Kidney (tissue), 14 donors: ENCODE measurements around the gene CHSY1. TPM values are rescaled to one million over a fixed set of nuclear protein-coding genes. Genes with fewer than 3 reads are reported as not detected.

ENCODE experiments used
- DNase-seq, 5 donors: peaks; one replicate each; pipeline ENCODE4 v3.0.0-alpha.2; 2013 to 2020
- FAIRE-seq: peaks from 2 replicates; lab custom pipeline; 2012; peaks lifted over from hg19 to GRCh38; lab: Jason Lieb, UNC
- H3K27ac ChIP-seq, 2 donors: one replicate each; pipeline ENCODE4 v1.7.0; 2013; ENCODE audit warnings: low read depth in 2 of 2, low read length in 2 of 2, inconsistent platforms in 1 of 2
- H3K27me3 ChIP-seq: one replicate; pipeline ENCODE4 v1.7.1; 2013; ENCODE audit warnings: low read length, inconsistent platforms; ENCODE audit not compliant: control insufficient read depth, insufficient read depth
- H3K36me3 ChIP-seq, 3 donors: one replicate each; pipeline versions ENCODE4 v1.7.0 to v1.7.1; 2013; ENCODE audit warnings: low read length in 3 of 3, control low read depth in 1 of 3, inconsistent platforms in 1 of 3; ENCODE audit not compliant: insufficient read depth in 3 of 3, control insufficient read depth in 2 of 3
- H3K4me1 ChIP-seq, 3 donors: one replicate each; pipeline versions ENCODE4 v1.7.0 to v1.7.1; 2013; ENCODE audit warnings: low read length in 3 of 3, inconsistent platforms in 1 of 3, low read depth in 1 of 3; ENCODE audit not compliant: control insufficient read depth in 2 of 3, insufficient read depth in 2 of 3
- H3K4me3 ChIP-seq, 3 donors: one replicate each; pipeline versions ENCODE4 v1.7.0 to v1.8.1; 2013; ENCODE audit warnings: low read length in 3 of 3, control low read depth in 1 of 3, inconsistent platforms in 1 of 3
- H3K9ac ChIP-seq, 3 donors: one replicate each; pipeline versions ENCODE4 v1.7.0 to v1.7.1; 2013; ENCODE audit warnings: low read length in 3 of 3, control low read depth in 1 of 3, inconsistent platforms in 1 of 3
- H3K9me3 ChIP-seq, 3 donors: one replicate each; pipeline versions ENCODE4 v1.7.0 to v1.7.1; 2013; ENCODE audit warnings: low read length in 3 of 3, control low read depth in 1 of 3, inconsistent platforms in 1 of 3; ENCODE audit not compliant: control insufficient read depth in 2 of 3, insufficient read depth in 1 of 3
- CTCF ChIP-seq: IDR thresholded peaks from 3 replicates; pipeline ENCODE4 v1.5.1; 2012; ENCODE audit warnings: mild to moderate bottlenecking, moderate library complexity, borderline replicate concordance; ENCODE audit not compliant: insufficient read depth; ENCODE audit errors: extremely low read depth
- intact Hi-C: fragments of 100-400 bp; cut with DNase I; formaldehyde crosslinking; loops from one replicate; pipeline ENCODE4 v1.11.1; 2022
- polyA plus RNA-seq: library from polyadenylated mRNA; stranded (reverse); fragments of 350-450 nt; fragmentation: Illumina TruSeq; extraction: RNeasy Lipid Tissue Mini Kit (QIAGEN cat#74804); gene quantifications from one replicate; pipeline ENCODE4 v1.2.3, GENCODE V29; 2014; ENCODE audit warnings: low read depth, low replicate concordance; ENCODE audit not compliant: insufficient read depth
- total RNA-seq: library from RNA; stranded (reverse); fragmentation: NEBNext Ultra II Directional; extraction: Animal tissue kit (Norgen Biotek cat#: 25700); gene quantifications from one replicate; pipeline ENCODE4 v1.2.1, GENCODE V29; 2021
- donor health status: control.
- donor health status: control.
- donor health status: control.
- donor health status: control.
- donor health status: control.
- donor health status: DM: yes; HTN: yes; CAD: no.
- donor health status: Normal renal cell carcinoma (clear cell type).

Gene CHSY1
- total and polyA plus RNA-seq, 2 donors from 2014 or later, result 7.2 to 41.6 TPM

DNA sequence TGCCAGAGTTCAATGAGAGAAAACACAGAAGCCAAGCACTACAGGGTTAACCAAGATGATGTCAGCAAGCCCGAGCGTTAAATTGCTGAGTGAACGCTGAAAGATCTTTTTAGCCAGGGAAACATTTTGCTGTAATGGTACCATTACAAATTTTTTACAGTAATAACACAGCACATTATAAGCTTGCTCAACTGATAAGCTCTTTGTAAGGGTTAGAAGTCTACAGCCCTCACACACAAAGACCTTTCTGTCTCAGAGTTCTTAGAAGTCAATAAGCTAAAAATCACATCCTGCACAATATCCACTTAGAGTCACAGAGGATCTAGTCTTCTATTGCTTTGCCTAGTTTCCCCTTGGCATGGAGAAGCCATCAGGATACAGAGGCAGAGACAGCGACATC is 29.9 kb downstream of the CHSY1 start:
- intact Hi-C loops, result no loop called here
- FAIRE-seq (no peak), DNase-seq (peak in 1 of 5 donors; percentile 21)
- TF ChIP-seq CTCF, result no peak
- Histone ChIP-seq H3K9ac (no peak overlapping the region), H3K36me3 (no peaks in the 10 kb centered on the region), H3K9me3 (no peaks in the 10 kb centered on the region), H3K27ac (no peak overlapping the region), H3K4me1 (peaks cover 0 to 11% (median 4%) of the 10 kb centered on the region in 3 donors), H3K4me3 (no peak overlapping the region), H3K27me3 (no peaks in the 10 kb centered on the region)

DNA sequence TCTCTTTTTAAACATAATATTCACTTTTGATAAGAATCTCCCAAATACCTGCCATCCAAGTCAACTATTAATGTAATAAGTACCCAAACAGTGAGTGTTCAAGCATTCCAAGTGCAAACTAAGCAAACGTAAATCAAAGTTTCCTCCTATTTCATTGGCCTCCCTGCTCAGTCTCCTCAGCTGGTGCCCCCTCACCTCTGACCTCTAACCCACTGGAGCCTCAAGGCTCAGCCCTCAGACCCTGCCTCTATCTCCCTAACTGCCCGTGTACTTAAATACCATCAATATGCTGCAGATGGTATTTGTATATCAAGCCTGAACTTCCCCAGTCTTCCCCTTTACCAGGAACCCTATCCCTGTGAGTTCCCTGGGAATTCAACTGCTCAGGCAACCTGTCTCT is 31.8 kb downstream of the CHSY1 start:
- no peaks in the 10 kb centered on the region for H3K36me3 ChIP-seq
- no peak for FAIRE-seq
- intact Hi-C loops, result no loop called here
- no peaks in the 10 kb centered on the region for H3K9me3 ChIP-seq
- no peak overlapping the region for H3K27ac ChIP-seq
- no peak for DNase-seq
- H3K9ac ChIP-seq, result no peak overlapping the region
- H3K4me1 ChIP-seq, result peaks cover 0 to 11% (median 4%) of the 10 kb centered on the region in 3 donors
- TF ChIP-seq CTCF, result no peak
- no peak overlapping the region for H3K4me3 ChIP-seq
- H3K27me3 ChIP-seq, result no peaks in the 10 kb centered on the region

DNA sequence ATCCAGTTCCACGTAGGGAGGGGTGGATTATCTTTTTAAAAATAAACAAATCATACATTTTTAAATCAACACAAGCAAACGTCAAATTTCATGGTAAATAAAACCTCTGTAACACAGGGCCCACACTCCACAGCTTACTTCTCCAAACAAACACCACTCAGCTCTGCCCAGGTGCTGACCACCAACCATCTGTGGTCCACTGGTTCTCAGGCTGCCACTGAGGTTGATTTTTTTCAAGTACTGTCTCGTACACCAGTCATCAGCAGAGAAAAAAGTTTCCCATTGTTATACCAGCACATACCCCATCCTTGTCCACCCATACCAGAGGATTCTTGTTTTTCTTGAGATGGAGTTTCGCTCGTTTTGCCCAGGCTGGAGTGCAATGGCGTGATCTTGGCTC is 32.4 kb downstream of the CHSY1 start:
- DNase-seq (no peak), FAIRE-seq (no peak)
- Histone ChIP-seq H3K4me1 (peaks cover 0 to 11% (median 4%) of the 10 kb centered on the region in 3 donors), H3K36me3 (no peaks in the 10 kb centered on the region), H3K27me3 (no peaks in the 10 kb centered on the region), H3K27ac (no peak overlapping the region), H3K4me3 (no peak overlapping the region), H3K9ac (no peak overlapping the region), H3K9me3 (no peaks in the 10 kb centered on the region)
- TF ChIP-seq CTCF, result no peak
- intact Hi-C loops, result no loop called here

DNA sequence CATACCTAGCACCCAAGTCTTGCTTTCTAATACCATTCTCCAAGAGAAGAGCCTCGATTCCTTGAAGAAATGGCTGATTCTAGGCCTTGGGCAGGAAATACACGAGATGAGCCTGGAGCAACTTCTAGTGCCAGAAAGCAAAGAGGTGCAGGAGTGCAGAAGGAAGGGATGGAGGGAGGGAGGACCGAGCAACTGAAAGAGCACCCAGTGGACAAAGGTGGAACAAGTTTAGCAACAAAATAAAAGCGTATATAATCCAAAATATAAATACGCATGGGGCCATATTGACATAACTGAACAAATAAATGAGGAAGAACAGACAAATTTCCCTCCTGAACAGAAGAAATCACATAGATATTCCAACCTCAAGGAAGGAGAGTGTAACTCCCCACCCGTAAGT is 34.4 kb downstream of the CHSY1 start:
- Histone ChIP-seq H3K9ac (no peak overlapping the region), H3K4me1 (peaks cover 0 to 10% (median 4%) of the 10 kb centered on the region in 3 donors), H3K27ac (no peak overlapping the region), H3K36me3 (no peaks in the 10 kb centered on the region), H3K4me3 (no peak overlapping the region), H3K9me3 (no peaks in the 10 kb centered on the region), H3K27me3 (no peaks in the 10 kb centered on the region)
- intact Hi-C loops, result no loop called here
- FAIRE-seq, result no peak
- no peak for DNase-seq
- TF ChIP-seq CTCF, result no peak
